ENCODE measurements around the gene MCEE. TPM values are rescaled to one million over a fixed set of nuclear protein-coding genes. Genes with fewer than 3 reads are reported as not detected.

Gene MCEE
- total and polyA plus RNA-seq, 2 of the 4 experiments (the other 2 are of a cell fraction), result 11.1 to 15.0 TPM

DNA sequence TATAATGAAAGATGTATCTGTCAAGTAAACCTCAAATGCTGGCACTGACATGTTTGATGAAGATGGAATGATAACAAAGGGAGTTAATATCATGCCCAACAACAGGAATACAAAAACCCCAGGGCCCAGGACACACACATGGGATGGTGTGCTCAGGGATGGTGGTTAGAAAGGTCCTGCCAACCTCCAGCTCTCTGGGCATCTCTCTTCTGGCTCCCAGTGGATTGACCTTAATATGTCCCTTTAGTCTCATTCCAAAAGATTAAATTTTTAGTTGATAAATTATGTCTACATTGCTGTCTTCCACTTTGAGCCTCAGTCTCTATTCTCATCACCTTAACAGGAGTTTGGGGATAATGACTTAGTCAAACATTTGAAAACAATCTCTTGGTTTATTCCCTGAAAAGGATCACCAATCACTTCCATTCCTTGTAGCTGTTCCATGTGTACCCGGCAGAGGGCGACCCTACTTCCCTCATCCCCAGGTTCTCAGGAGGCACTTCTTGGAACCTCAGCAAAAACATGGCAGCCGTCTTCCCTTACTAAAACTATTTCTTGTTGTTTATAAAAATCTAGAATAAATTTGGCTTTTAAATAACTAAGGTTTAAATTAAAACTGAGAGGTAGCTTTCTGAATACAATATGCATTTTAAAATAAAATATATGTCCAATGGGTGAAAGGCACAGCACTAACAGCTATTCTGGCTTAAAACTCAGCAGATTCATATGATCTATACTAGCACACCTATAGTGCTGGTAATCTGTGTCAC is 29.6 kb downstream of the MCEE start:
- ATAC-seq (ENCODE audit: low read depth) (peak; percentile 83), DNase-seq (peak; percentile 70)
- ChIA-PET CTCF (interaction anchor here (0.6 to 3.0 kb wide), 7 partner anchors 9 to 48 kb away, joined by 3 to 20 read pairs (median 4); partner anchors contain the start of gene NAGK), POLR2A (ENCODE audit: unreplicated experiment) (no interaction called here)
- H3K14ac ChIP-seq (replicated peaks; ENCODE audit: low read depth, low read length), result no peak overlapping the region
- H3K4ac ChIP-seq (ENCODE audit: low read depth, low read length), result no peak overlapping the region
- no peak overlapping the region for H3K4me3 ChIP-seq (ENCODE audit: insufficient read depth, low read depth, low read length)
- no peak overlapping the region for H2BK15ac ChIP-seq (ENCODE audit: low read depth, low read length)
- H2BK20ac ChIP-seq (ENCODE audit: low read depth, low read length), result peak overlapping the region; percentile 58; the same call in 1 of the 2 replicates
- no peaks in the 10 kb centered on the region for H3K9me1 ChIP-seq (ENCODE audit: insufficient read depth, low read length)
- no peak overlapping the region for H3K56ac ChIP-seq (ENCODE audit: extremely low read depth, insufficient read depth, low read length)
- intact Hi-C loops (cut with micrococcal nuclease) (loop anchor here (1.0 kb wide), 1 partner anchor 30 kb away; the partner anchor contains the start of genes MCEE and MPHOSPH10), dilution Hi-C loops (cut with HindIII; ENCODE audit: low sequenced_read_pairs, unreplicated experiment) (no loop called here), in situ Hi-C loops (cut with MboI; ENCODE audit: low sequenced_read_pairs) (no loop called here)
- no peak overlapping the region for H4K5ac ChIP-seq (ENCODE audit: low read depth, low read length)
- peak overlapping the region in 1 of 2 experiments; percentile 82; a peak in 2 of 4 replicates for H4K8ac ChIP-seq (ENCODE audit: low read depth in 2 of 2, low read length in 2 of 2)
- H3K36me3 ChIP-seq (ENCODE audit: control insufficient read depth, insufficient read depth, low read length), result no peaks in the 10 kb centered on the region
- H2BK120ac ChIP-seq (ENCODE audit: low read depth, low read length), result no peak overlapping the region
- no peak overlapping the region for H3K9ac ChIP-seq (ENCODE audit: low read depth, low read length)
- H2BK5ac ChIP-seq (ENCODE audit: low read depth, low read length, poor library complexity, severe bottlenecking), result no peak overlapping the region
- no peak overlapping the region for H2AK5ac ChIP-seq (ENCODE audit: low read depth, low read length)
- no TSS peak for BruUV-seq (replicated peaks)
- H4K91ac ChIP-seq (ENCODE audit: insufficient read depth, low read depth, low read length), result no peak overlapping the region
- H3K18ac ChIP-seq (ENCODE audit: low read depth, low read length), result no peak overlapping the region
- no peak overlapping the region for H3K4me2 ChIP-seq (ENCODE audit: low read depth, low read length)
- no peaks in the 10 kb centered on the region for H4K20me1 ChIP-seq (ENCODE audit: insufficient read depth, low read length)
- H2AFZ ChIP-seq (replicated peaks; ENCODE audit: low read length, poor library complexity), result no peak overlapping the region
- no peaks in the 10 kb centered on the region for H3K4me1 ChIP-seq (ENCODE audit: control insufficient read depth, insufficient read depth, low read length)
- TF ChIP-seq RAD21 (IDR thresholded peaks at IDR 0.05; ENCODE audit: low read length), result peak; percentile 62
- no peak for TF ChIP-seq BHLHE40 (IDR thresholded peaks at IDR 0.05; ENCODE audit: low read depth, low read length)
- peak; percentile 59 for TF ChIP-seq SMC3 (IDR thresholded peaks at IDR 0.05; ENCODE audit: low read depth, low read length)
- TF ChIP-seq, protein P1, sequence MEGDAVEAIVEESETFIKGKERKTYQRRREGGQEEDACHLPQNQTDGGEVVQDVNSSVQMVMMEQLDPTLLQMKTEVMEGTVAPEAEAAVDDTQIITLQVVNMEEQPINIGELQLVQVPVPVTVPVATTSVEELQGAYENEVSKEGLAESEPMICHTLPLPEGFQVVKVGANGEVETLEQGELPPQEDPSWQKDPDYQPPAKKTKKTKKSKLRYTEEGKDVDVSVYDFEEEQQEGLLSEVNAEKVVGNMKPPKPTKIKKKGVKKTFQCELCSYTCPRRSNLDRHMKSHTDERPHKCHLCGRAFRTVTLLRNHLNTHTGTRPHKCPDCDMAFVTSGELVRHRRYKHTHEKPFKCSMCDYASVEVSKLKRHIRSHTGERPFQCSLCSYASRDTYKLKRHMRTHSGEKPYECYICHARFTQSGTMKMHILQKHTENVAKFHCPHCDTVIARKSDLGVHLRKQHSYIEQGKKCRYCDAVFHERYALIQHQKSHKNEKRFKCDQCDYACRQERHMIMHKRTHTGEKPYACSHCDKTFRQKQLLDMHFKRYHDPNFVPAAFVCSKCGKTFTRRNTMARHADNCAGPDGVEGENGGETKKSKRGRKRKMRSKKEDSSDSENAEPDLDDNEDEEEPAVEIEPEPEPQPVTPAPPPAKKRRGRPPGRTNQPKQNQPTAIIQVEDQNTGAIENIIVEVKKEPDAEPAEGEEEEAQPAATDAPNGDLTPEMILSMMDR (conservative IDR thresholded peaks at IDR 0.05; ENCODE audit: low read depth, low read length), result peak; percentile 69
- H3K23ac ChIP-seq (ENCODE audit: low read depth, low read length), result no peak overlapping the region
- H3K27ac ChIP-seq (ENCODE audit: insufficient read depth, low read length), result no peak overlapping the region
- H3K9me3 ChIP-seq (ENCODE audit: control insufficient read depth, insufficient read depth, low read length), result peaks cover 3% of the 10 kb centered on the region
- H2AK9ac ChIP-seq (replicated peaks; ENCODE audit: low read depth, low read length, poor library complexity), result no peak overlapping the region
- no peaks in the 10 kb centered on the region; the same call in 1 of the 2 replicates for H3K27me3 ChIP-seq (ENCODE audit: control insufficient read depth, insufficient read depth, low read length)
- H3K79me1 ChIP-seq (ENCODE audit: low read depth in 1 of 2, low read length in 2 of 2), result no peaks in the 10 kb centered on the region
- no CpG with 5 or more reads among the region's 3 CpGs for WGBS, 2 experiments (ENCODE audit: extremely low coverage in 2 of 2, insufficient read length in 1 of 2)

Measured in IMR-90 (cell line).